ENCODE data around the gene TNFRSF11A. TPM values are rescaled to one million over a fixed set of nuclear protein-coding genes. Genes with fewer than 3 reads are reported as not detected.

The TNFRSF11A gene
- total and polyA plus RNA-seq, 10 donors: 0.29 to 11.8 (median 4.2) TPM

DNA sequence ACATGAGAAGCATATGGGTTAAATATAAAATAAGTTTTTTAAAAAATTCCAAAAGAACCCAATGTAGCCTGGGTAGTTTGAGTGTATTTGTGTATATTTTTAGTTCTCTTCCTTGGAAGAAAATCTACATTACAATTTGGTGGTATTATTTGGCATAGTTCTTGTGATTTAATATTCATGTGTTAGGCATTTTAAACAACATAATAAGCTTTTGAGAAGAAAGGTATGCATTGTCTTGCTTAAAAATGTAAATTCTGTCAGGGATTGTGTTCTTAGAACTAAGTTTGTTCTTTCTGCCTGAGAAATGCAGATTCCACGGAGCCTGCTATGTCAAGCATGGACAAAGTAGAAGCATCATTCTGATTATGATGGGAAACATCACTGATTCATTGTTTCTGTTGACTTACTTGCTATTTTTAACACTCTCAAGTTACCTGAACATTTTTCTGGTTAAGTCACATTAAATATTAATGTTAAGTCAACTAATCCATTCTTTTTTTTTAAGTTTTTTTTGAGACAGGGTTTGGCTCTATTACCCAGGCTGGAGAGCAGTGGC lies 49.4 kb downstream of the TNFRSF11A start:
- H3K4me1 ChIP-seq: no peaks in the 10 kb centered on the region
- H3K9me3 ChIP-seq: no peaks in the 10 kb centered on the region
- TF ChIP-seq, protein P1, sequence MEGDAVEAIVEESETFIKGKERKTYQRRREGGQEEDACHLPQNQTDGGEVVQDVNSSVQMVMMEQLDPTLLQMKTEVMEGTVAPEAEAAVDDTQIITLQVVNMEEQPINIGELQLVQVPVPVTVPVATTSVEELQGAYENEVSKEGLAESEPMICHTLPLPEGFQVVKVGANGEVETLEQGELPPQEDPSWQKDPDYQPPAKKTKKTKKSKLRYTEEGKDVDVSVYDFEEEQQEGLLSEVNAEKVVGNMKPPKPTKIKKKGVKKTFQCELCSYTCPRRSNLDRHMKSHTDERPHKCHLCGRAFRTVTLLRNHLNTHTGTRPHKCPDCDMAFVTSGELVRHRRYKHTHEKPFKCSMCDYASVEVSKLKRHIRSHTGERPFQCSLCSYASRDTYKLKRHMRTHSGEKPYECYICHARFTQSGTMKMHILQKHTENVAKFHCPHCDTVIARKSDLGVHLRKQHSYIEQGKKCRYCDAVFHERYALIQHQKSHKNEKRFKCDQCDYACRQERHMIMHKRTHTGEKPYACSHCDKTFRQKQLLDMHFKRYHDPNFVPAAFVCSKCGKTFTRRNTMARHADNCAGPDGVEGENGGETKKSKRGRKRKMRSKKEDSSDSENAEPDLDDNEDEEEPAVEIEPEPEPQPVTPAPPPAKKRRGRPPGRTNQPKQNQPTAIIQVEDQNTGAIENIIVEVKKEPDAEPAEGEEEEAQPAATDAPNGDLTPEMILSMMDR (IDR thresholded peaks at IDR 0.05 in 8 of 11, conservative IDR thresholded peaks at IDR 0.05 in 3 of 11): no peak
- TF ChIP-seq POLR2AphosphoS5 (IDR thresholded peaks at IDR 0.05): no peak
- TF ChIP-seq POLR2A (IDR thresholded peaks at IDR 0.05): no peak
- DNase-seq: no peak
- H3K27me3 ChIP-seq (replicated peaks in 1 of 7): no peaks in the 10 kb centered on the region
- intact Hi-C loops (cut with DNase I; ENCODE audit: low total_unique reads): no loop called here
- H3K4me3 ChIP-seq: no peak overlapping the region
- no peaks in the 10 kb centered on the region for H3K36me3 ChIP-seq
- H3K27ac ChIP-seq: no peak overlapping the region
- WGBS, 5 donors: 84 to 94% (median 86%) methylated on average over 1 of the region's 1 CpG

DNA sequence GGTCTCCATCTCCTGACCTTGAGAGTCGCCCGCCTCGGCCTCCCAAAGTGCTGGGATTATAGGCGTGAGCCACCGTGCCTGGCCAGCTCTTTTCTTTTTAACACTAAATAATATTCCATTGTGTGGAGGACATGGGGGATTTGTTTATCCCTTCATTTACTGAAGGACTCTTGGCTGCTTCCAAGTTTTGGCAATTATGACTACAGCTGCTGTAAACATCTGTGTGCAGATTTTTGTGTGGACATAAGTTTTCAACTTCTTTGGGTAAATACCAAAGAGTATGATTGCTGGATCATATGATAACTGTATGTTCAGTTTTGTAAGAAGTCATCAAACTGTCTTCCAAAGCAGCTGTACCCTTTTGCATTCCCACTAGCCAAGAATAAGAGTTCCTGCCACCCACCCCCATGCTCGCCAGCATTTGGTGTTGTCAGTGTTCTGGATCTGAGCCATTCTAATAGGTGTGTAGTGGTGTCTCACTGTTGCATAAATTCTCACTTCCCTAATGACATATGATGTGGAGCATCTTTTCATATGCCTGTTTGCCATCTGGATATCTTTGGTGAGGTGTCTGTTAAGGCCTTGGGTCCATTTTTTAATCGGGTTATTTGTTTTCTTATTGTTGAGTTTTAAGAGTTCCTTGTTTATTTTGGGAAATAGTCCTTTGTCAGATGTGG lies 52.2 kb downstream of the TNFRSF11A start:
- H3K27ac ChIP-seq: no peak overlapping the region
- H3K36me3 ChIP-seq: no peaks in the 10 kb centered on the region
- TF ChIP-seq, protein P1 (IDR thresholded peaks at IDR 0.05 in 8 of 11, conservative IDR thresholded peaks at IDR 0.05 in 3 of 11): no peak
- no peak overlapping the region for H3K4me3 ChIP-seq
- no peaks in the 10 kb centered on the region for H3K4me1 ChIP-seq
- no peak for DNase-seq
- intact Hi-C loops (cut with DNase I; ENCODE audit: low total_unique reads): no loop called here
- 89 to 97% (median 95%) methylated on average over 7 of the region's 7 CpGs for WGBS, 5 donors
- H3K9me3 ChIP-seq: no peaks in the 10 kb centered on the region
- no peaks in the 10 kb centered on the region for H3K27me3 ChIP-seq (replicated peaks in 1 of 7)

DNA sequence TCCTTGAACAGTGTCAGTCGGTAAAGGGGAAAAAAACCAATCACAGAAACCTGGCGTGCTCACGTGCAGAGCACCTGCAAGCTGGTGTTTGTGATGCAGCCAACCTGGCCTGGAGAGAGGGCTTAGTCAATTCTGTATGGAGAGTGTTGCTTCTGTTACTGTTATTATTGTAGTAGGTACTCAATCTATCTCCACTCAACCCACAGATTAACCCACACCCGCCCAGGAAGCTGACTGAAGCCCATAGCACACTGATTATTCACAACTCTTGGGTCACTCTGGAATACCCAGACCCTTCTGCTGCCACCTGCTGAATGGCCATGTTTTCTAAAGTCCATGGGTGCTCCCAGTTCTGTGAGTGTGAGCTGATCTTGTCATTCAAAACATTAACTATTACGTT lies 53.9 kb downstream of the TNFRSF11A start:
- Histone ChIP-seq H3K36me3 (no peaks in the 10 kb centered on the region), H3K9me3 (no peaks in the 10 kb centered on the region), H3K4me1 (no peaks in the 10 kb centered on the region), H3K27ac (no peak overlapping the region), H3K27me3 (replicated peaks in 1 of 7) (no peaks in the 10 kb centered on the region), H3K4me3 (no peak overlapping the region)
- intact Hi-C loops (cut with DNase I; ENCODE audit: low total_unique reads): no loop called here
- 85 to 96% (median 88%) methylated on average over 5 of the region's 5 CpGs for WGBS, 5 donors
- no peak for TF ChIP-seq POLR2A (IDR thresholded peaks at IDR 0.05)
- no peak for TF ChIP-seq POLR2AphosphoS5 (IDR thresholded peaks at IDR 0.05)
- TF ChIP-seq, protein P1 (IDR thresholded peaks at IDR 0.05 in 8 of 11, conservative IDR thresholded peaks at IDR 0.05 in 3 of 11): no peak
- no peak for DNase-seq

DNA sequence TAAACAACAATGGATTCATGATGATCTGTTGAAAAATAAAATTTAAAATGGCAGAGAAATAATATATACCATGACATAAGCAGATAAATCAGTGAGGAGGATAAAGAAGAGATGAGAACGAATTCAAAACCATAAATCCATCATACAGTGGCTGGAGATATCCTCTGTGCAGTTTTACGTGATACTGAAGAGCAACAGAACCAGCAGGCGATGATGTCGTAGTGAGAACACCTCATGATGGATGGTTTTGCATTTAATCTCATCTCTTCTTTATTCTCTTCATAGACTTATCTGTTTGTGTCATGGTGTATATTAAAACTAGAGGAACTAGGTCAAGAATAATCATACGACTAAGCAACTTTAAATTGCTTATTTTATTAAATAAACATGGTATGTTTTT lies 56.3 kb downstream of the TNFRSF11A start:
- DNase-seq: no peak
- WGBS, 5 donors: 88 to 94% (median 90%) methylated on average over 5 of the region's 5 CpGs
- Histone ChIP-seq H3K27ac (no peak overlapping the region), H3K9me3 (no peaks in the 10 kb centered on the region), H3K27me3 (replicated peaks in 1 of 7) (peaks cover 0 to 6% (median 0%) of the 10 kb centered on the region in 7 donors), H3K36me3 (no peaks in the 10 kb centered on the region), H3K4me3 (no peak overlapping the region), H3K4me1 (no peaks in the 10 kb centered on the region)
- intact Hi-C loops (cut with DNase I; ENCODE audit: low total_unique reads): no loop called here
- no peak for TF ChIP-seq POLR2A (IDR thresholded peaks at IDR 0.05)
- TF ChIP-seq, protein P1 (IDR thresholded peaks at IDR 0.05 in 8 of 11, conservative IDR thresholded peaks at IDR 0.05 in 3 of 11): no peak
- no peak for TF ChIP-seq POLR2AphosphoS5 (IDR thresholded peaks at IDR 0.05)

All from spleen (tissue), 11 donors.